OCI-LY7 (cell line): ENCODE results near the gene PSD4. TPM values are rescaled to one million over a fixed set of nuclear protein-coding genes. Genes with fewer than 3 reads are reported as not detected.

Experiments used
- BruUV-seq: library from RNA; stranded (reverse); fragments of 400-500 nt; replicated peaks from 2 replicates; lab custom pipeline; 2021; lab: Mats Ljungman, UMichigan
- CTCF ChIA-PET: fragments of 300-600 bp; sonication (Branson Sonifier 250); formaldehyde crosslinking; loops from one replicate; lab custom pipeline; 2022; ENCODE audit warnings: antibody characterized with exemption; ENCODE audit not compliant: unreplicated experiment; lab: Charles Lee
- POLR2A ChIA-PET: fragments of 300-600 bp; sonication (Branson Sonifier 250); formaldehyde crosslinking; loops from one replicate; lab custom pipeline; 2022; ENCODE audit warnings: antibody characterized with exemption; lab: Charles Lee
- DNase-seq: peaks from one replicate; pipeline ENCODE4 v3.0.0-alpha.2; 2015; ENCODE audit warnings: low spot score
- H2AFZ ChIP-seq: fragments of 200-600 bp; sonication (generic), shearing (Covaris generic); 2 replicates; pipeline ENCODE4 v1.6.1; 2014; ENCODE audit warnings: mild to moderate bottlenecking, antibody characterized with exemption, low read length, moderate library complexity
- H3K27ac ChIP-seq: fragments of 200-600 bp; sonication (generic); 2 replicates; pipeline ENCODE4 v1.5.1; 2014; ENCODE audit warnings: mixed run types, low read depth, mild to moderate bottlenecking, moderate library complexity, low read length, inconsistent platforms; ENCODE audit not compliant: poor library complexity, severe bottlenecking
- H3K36me3 ChIP-seq: fragments of 200-600 bp; sonication (generic); 2 replicates; pipeline ENCODE4 v1.6.1; 2014; ENCODE audit warnings: mild to moderate bottlenecking, antibody characterized with exemption, low read length, moderate library complexity, mixed read lengths; ENCODE audit not compliant: insufficient read depth
- H3K4me1 ChIP-seq: fragments of 200-600 bp; sonication (generic); 2 replicates; pipeline ENCODE4 v1.5.1; 2014; ENCODE audit warnings: mild to moderate bottlenecking, low read length; ENCODE audit not compliant: insufficient read depth, poor library complexity, severe bottlenecking
- H3K4me2 ChIP-seq: fragments of 200-600 bp; sonication (generic); 2 replicates; pipeline ENCODE4 v1.6.1; 2014; ENCODE audit warnings: mild to moderate bottlenecking, low read length
- H3K4me3 ChIP-seq: fragments of 200-600 bp; sonication (generic); 2 replicates; pipeline ENCODE4 v1.5.1; 2014; ENCODE audit warnings: mild to moderate bottlenecking, low read depth, low read length; ENCODE audit not compliant: poor library complexity, severe bottlenecking
- H3K79me2 ChIP-seq: fragments of 200-600 bp; sonication (generic); 2 replicates; pipeline ENCODE4 v1.6.1; 2016; ENCODE audit warnings: low read depth, mild to moderate bottlenecking, low read length, moderate library complexity, mixed read lengths; ENCODE audit not compliant: insufficient read depth
- H3K9me2 ChIP-seq: fragments of 200-600 bp; sonication (generic); 2 replicates; pipeline ENCODE4 v1.6.1; 2016; ENCODE audit warnings: mild to moderate bottlenecking, low read length, mixed read lengths; ENCODE audit not compliant: insufficient read depth
- H3K9me3 ChIP-seq: fragments of 200-600 bp; sonication (generic); 2 replicates; pipeline ENCODE4 v1.6.1; 2014; ENCODE audit warnings: mild to moderate bottlenecking, mixed run types, low read length, mixed read lengths
- H4K20me1 ChIP-seq: fragments of 200-600 bp; sonication (generic); 2 replicates; pipeline ENCODE4 v1.6.1; 2014; ENCODE audit warnings: mild to moderate bottlenecking, antibody characterized with exemption, low read length, moderate library complexity, mixed read lengths; ENCODE audit not compliant: insufficient read depth
- EZH2phosphoT487 ChIP-seq: fragments of 200-600 bp; sonication (generic); IDR thresholded peaks from 2 replicates; pipeline ENCODE4 v1.6.1; 2018; ENCODE audit warnings: low read depth, borderline replicate concordance, mild to moderate bottlenecking, mixed run types, antibody characterized with exemption, low read length, moderate library complexity, mixed read lengths
- intact Hi-C: fragments of 100-400 bp; cut with micrococcal nuclease; formaldehyde crosslinking; loops from one replicate; pipeline ENCODE4 v1.10.0; 2022; ENCODE audit not compliant: unreplicated experiment
- total RNA-seq, 2 experiments: library from RNA; depleted of rRNA in 1 of 2; stranded (reverse); fragments of >200 nt in 1 of 2; shearing (Covaris generic) in 1 of 2; gene quantifications; 2 replicates each; pipeline ENCODE4 v1.2.3, GENCODE V29; 2014 to 2022
- TF ChIP-seq, protein P1 (sequence below): fragments of 200-600 bp; sonication (generic); conservative IDR thresholded peaks from 2 replicates; pipeline ENCODE4 v1.5.1; 2014; ENCODE audit warnings: mild to moderate bottlenecking, antibody characterized with exemption, low read length, moderate library complexity, mixed read lengths

PSD4 gene
- total RNA-seq, 2 experiments from 2014 or later = 99.6 to 100 TPM

GRCh38 chr2:113240150-113240914 is 66.6 kb downstream of the PSD4 start:
- no peaks in the 10 kb centered on the region for H3K9me2 ChIP-seq
- peaks cover 10% of the 10 kb centered on the region; the same call in 1 of the 2 replicates for H3K79me2 ChIP-seq
- CTCF ChIA-PET = no interaction called here
- intact Hi-C loops = no loop called here
- H3K4me2 ChIP-seq = no peak overlapping the region
- DNase-seq = no peak
- TF ChIP-seq, protein P1, sequence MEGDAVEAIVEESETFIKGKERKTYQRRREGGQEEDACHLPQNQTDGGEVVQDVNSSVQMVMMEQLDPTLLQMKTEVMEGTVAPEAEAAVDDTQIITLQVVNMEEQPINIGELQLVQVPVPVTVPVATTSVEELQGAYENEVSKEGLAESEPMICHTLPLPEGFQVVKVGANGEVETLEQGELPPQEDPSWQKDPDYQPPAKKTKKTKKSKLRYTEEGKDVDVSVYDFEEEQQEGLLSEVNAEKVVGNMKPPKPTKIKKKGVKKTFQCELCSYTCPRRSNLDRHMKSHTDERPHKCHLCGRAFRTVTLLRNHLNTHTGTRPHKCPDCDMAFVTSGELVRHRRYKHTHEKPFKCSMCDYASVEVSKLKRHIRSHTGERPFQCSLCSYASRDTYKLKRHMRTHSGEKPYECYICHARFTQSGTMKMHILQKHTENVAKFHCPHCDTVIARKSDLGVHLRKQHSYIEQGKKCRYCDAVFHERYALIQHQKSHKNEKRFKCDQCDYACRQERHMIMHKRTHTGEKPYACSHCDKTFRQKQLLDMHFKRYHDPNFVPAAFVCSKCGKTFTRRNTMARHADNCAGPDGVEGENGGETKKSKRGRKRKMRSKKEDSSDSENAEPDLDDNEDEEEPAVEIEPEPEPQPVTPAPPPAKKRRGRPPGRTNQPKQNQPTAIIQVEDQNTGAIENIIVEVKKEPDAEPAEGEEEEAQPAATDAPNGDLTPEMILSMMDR = no peak
- TF ChIP-seq EZH2phosphoT487 = no peak
- no peak overlapping the region for H3K4me3 ChIP-seq
- H3K27ac ChIP-seq = no peak overlapping the region
- no peaks in the 10 kb centered on the region for H3K9me3 ChIP-seq
- BruUV-seq = no TSS peak
- H3K4me1 ChIP-seq = peaks cover 7% of the 10 kb centered on the region
- peaks cover 35% of the 10 kb centered on the region for H3K36me3 ChIP-seq
- H2AFZ ChIP-seq = no peak overlapping the region
- no peaks in the 10 kb centered on the region for H4K20me1 ChIP-seq
- POLR2A ChIA-PET = no interaction called here

DNA sequence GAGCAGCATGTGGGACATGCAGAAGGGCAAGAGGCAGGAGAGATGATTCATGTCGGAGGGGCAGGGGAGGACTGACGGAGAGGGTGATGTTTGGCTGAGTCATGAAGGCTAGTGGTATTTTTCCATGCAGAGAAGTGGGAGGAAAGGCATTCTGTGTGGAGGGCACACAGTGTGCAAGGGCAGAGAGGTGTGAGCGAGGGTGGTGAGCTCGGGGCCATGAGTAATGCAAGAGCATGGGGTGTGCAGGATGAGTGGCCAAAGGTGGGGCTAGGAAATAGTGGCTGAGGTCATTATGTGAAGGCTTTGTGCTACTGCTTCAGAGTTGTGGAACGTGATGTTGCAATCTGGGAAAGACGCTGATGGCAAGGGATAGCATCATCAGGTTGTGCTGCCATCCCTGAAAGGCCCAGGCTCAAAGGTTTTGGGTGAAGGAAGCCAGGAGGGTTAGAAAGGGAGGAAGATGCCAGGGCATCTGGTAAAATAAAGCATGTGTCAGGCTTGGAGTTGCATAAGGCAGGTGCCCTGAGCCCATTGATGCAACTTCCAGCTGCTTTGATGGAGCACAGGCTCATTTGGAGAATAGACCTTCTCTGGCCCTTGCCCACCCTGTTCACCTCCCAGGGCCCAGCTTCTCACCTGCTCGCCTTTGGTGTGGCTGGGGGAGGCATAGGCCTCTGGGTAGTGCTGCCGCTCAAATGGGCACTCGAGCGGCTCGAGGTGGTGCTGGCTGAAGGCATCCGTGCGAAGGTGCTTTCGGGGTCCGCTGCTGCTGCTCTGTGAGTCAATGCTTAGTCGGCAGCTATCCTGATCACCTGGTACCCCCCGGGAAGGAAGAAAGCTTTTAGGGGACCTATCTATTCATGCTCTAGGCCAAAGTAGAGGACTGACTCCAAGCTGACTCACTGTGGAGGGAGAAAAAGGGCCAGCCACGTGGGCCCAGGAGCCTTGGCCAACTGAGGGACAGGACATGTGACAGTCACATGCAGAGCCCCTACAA is 67.4 kb downstream of the PSD4 start:
- Histone ChIP-seq H3K9me3 (no peaks in the 10 kb centered on the region), H3K4me2 (no peak overlapping the region), H2AFZ (no peak overlapping the region), H3K36me3 (peaks cover 35% of the 10 kb centered on the region), H4K20me1 (no peaks in the 10 kb centered on the region), H3K9me2 (no peaks in the 10 kb centered on the region), H3K27ac (no peak overlapping the region), H3K4me3 (no peak overlapping the region), H3K4me1 (peaks cover 7% of the 10 kb centered on the region), H3K79me2 (peaks cover 10% of the 10 kb centered on the region; the same call in 1 of the 2 replicates)
- CTCF ChIA-PET = interaction anchor here (0.7 kb wide), 1 partner anchor 19 kb away, joined by 4 read pairs; no protein-coding TSS in a partner anchor
- TF ChIP-seq, protein P1 = no peak
- TF ChIP-seq EZH2phosphoT487 = no peak
- no peak for DNase-seq
- intact Hi-C loops = no loop called here
- BruUV-seq = no TSS peak
- POLR2A ChIA-PET = no interaction called here
